Measurements from ENCODE around the gene NREP. TPM values are rescaled to one million over a fixed set of nuclear protein-coding genes. Genes with fewer than 3 reads are reported as not detected.
A peak's percentile ranks its signal among the peaks of the same experiment; 100 is the strongest.

NREP gene
- total RNA-seq, 1 experiment from 2014 or later: 163 TPM

DNA sequence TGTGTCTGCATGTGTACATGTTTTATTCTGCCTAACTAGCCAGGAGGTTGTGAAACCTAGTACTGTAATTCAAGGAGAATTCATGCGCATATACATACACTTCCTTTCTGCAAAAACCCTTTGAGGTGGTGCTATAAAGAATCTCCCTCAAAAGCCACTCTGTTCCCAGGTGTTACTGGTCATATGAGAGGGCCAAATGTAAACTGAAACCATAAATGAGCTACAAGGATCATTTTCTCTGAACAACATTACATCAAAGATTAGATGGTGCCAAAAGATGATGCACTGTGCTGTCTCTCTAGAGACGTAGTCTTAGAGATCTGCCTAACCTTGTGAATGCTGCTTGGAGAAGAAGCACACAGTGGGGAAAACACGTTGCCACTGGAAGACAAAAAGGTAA is 15.7 kb downstream of the NREP start:
- Histone ChIP-seq H3K4me2 (ENCODE audit: insufficient read depth, insufficient read length, low read length) (peak overlapping the region; percentile 20), H3K79me1 (ENCODE audit: insufficient read depth, low read depth, low read length, poor library complexity, severe bottlenecking) (peaks cover 3% of the 10 kb centered on the region), H3K14ac (ENCODE audit: insufficient read depth, low read length) (0 out of 2 replicates have a peak overlapping the region, but pooled peaks have one; percentile 3), H3K9me3 (ENCODE audit: control insufficient read depth, low read depth, low read length) (no peaks in the 10 kb centered on the region), H2BK12ac (ENCODE audit: insufficient read length, low read depth, low read length) (no peak overlapping the region), H2AFZ (ENCODE audit: low read length) (no peak overlapping the region), H4K91ac (ENCODE audit: insufficient read length, low read depth, low read length) (no peak overlapping the region), H3K23me2 (ENCODE audit: insufficient read length, low read depth, low read length, poor library complexity, severe bottlenecking) (no peaks in the 10 kb centered on the region), H3K27ac (ENCODE audit: insufficient read length, low read depth, low read length) (no peak overlapping the region), H3K4ac (ENCODE audit: low read depth, low read length) (no peak overlapping the region), H4K8ac (replicated peaks; ENCODE audit: insufficient read length, low read depth, low read length) (no peak overlapping the region), H2BK20ac (ENCODE audit: low read depth, low read length, poor library complexity, severe bottlenecking) (no peak overlapping the region), H3K79me2 (ENCODE audit: insufficient read depth, low read length) (peaks cover 7% of the 10 kb centered on the region; the same call in 1 of the 2 replicates), H2AK5ac (ENCODE audit: insufficient read length, low read length) (no peak overlapping the region), H3K9ac (ENCODE audit: extremely low read depth, insufficient read length, low read length) (no peak overlapping the region), H3K4me1 (ENCODE audit: insufficient read depth, low read length) (peaks cover 30% of the 10 kb centered on the region), H3K18ac (ENCODE audit: insufficient read length, low read depth, low read length) (no peak overlapping the region), H2BK15ac (ENCODE audit: low read depth, low read length) (no peak overlapping the region), H4K5ac (ENCODE audit: insufficient read length, low read depth, low read length) (no peak overlapping the region), H4K20me1 (ENCODE audit: control insufficient read depth, insufficient read depth, insufficient read length) (no peaks in the 10 kb centered on the region), H3K56ac (ENCODE audit: insufficient read length, low read depth, low read length) (no peak overlapping the region), H3T11ph (ENCODE audit: low read length) (no peak overlapping the region), H2BK120ac (ENCODE audit: low read depth, low read length, poor library complexity, severe bottlenecking) (no peak overlapping the region), H3K27me3 (ENCODE audit: insufficient read depth, low read length) (no peaks in the 10 kb centered on the region), H3K23ac (ENCODE audit: insufficient read length, low read depth, low read length) (no peak overlapping the region), H2BK5ac (ENCODE audit: insufficient read length, low read length) (no peak overlapping the region)
- peaks cover 71 to 77% of the 10 kb centered on the region in 2 experiments for H3K4me1 Mint-ChIP-seq
- no peaks in the 10 kb centered on the region for H3K27me3 Mint-ChIP-seq (ENCODE audit: low read depth)
- no peak for DNase-seq
- no peak for TF ChIP-seq CTCF (conservative IDR thresholded peaks at IDR 0.05)
- no peaks in the 10 kb centered on the region; a peak in 2 of 7 replicates for H3K36me3 Mint-ChIP-seq (ENCODE audit: insufficient read depth in 1 of 3, low read depth in 3 of 3)
- WGBS (ENCODE audit: extremely low coverage, insufficient read length, low lambda C conversion rate): no CpG with 5 or more reads among the region's 3 CpGs
- H3K27ac Mint-ChIP-seq: peak overlapping the region; percentile 45 to 84 (median 50); a peak in 4 of 7 replicates
- no peaks in the 10 kb centered on the region for H3K9me3 Mint-ChIP-seq
- H3K4me3 Mint-ChIP-seq: no peak overlapping the region
